HG03196 (cell line): ENCODE data around the gene ATP6V1F.

ENCODE experiments used
- ATAC-seq: cut with Tn5 transposase; IDR thresholded peaks from one replicate; pipeline ENCODE4 v1.9.1; 2021; ENCODE audit not compliant: unreplicated experiment

The ATP6V1F gene

DNA sequence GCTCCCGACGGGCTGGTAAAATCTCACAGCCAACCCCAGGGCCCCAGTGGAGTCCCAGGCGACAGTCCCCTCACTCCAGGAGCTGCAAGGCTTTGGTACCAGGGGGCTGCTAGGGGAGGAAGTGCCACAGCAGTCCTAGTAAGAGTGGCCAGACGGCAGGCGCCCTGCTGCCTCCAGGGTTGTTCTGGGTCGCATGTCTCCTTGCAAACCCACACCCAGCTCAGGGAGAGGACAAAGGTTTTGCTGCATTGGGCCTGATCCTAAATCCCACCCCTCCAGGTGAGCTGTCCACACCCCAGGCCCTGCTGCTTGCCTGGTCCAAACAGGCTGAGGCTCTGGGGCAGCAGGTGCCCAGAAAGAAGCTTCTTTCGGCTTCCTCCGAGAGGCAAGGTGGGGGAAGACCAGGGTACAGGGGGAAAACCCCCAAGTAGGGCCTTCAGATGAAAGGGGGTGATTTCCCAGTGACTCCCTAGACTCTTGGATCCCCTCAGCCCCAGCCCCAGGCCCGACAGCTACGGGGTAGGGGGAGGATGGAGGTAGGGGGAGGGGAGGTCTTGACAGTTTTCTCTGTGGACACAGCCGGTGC, 52.0 kb downstream of the ATP6V1F start:
- ATAC-seq, result no peak

- ATAC-seq, result no peak
Measured at GRCh38 chr7:128915271-128915819, 52.7 kb downstream of the ATP6V1F start.
